B cell (primary cell): ENCODE measurements around the gene PCTP. TPM values are rescaled to one million over a fixed set of nuclear protein-coding genes. Genes with fewer than 3 reads are reported as not detected.

ENCODE experiments used
- ATAC-seq: fragments of 200-7000 bp; cut with Tn5 transposase; one replicate; pipeline ENCODE4 v1.10.0; 2021; ENCODE audit warnings: low read depth, mild to moderate bottlenecking, moderate number of reproducible peaks, moderate library complexity
- CTCF ChIA-PET: fragments of 350-600 bp; sonication (Branson Sonifier 250); formaldehyde crosslinking; loops from one replicate; lab custom pipeline; 2021; ENCODE audit warnings: antibody characterized with exemption, inconsistent platforms; lab: Charles Lee
- POLR2A ChIA-PET: fragments of 350-600 bp; sonication (Branson Sonifier 250); formaldehyde crosslinking; loops from one replicate; lab custom pipeline; 2021; ENCODE audit warnings: antibody characterized with exemption; lab: Charles Lee
- DNase-seq: peaks from one replicate; pipeline ENCODE4 v3.0.0; 2013
- H2AFZ ChIP-seq: 2 replicates; pipeline ENCODE4 v1.6.1; 2012; ENCODE audit warnings: mild to moderate bottlenecking, low read depth, low read length; ENCODE audit not compliant: insufficient read depth, poor library complexity, severe bottlenecking
- H3K27ac ChIP-seq, 2 donors: 1 replicate in 1 of 2; 2 replicates in 1 of 2; pipeline ENCODE4 v1.5.1; 2012 to 2013; ENCODE audit warnings: low read length in 2 of 2, mild to moderate bottlenecking in 2 of 2, moderate library complexity in 1 of 2
- H3K27me3 ChIP-seq, 4 experiments: fragments of 200-600 bp in 1 of 4; sonication (generic) in 1 of 4; replicated peaks in 1 of 4; 1 replicate in 2 of 4; 2 replicates in 2 of 4; pipeline versions ENCODE4 v1.6.1 to v1.7.0; 2013 to 2016; ENCODE audit warnings: low read length in 3 of 4, mild to moderate bottlenecking in 2 of 4, mixed read lengths in 1 of 4, moderate library complexity in 1 of 4; ENCODE audit not compliant: insufficient read depth in 4 of 4, control insufficient read depth in 3 of 4; ENCODE audit errors: control extremely low read depth in 1 of 4
- H3K36me3 ChIP-seq, 2 experiments: replicated peaks in 1 of 2; 1 replicate in 1 of 2; 2 replicates in 1 of 2; pipeline versions ENCODE4 v1.6.1 to v1.7.1; 2013; ENCODE audit warnings: low read length in 1 of 2; ENCODE audit not compliant: insufficient read depth in 2 of 2, control insufficient read depth in 1 of 2; ENCODE audit errors: control extremely low read depth in 1 of 2, extremely low read depth in 1 of 2
- H3K4me1 ChIP-seq, 2 donors: fragments of 200-600 bp in 1 of 2; sonication (generic) in 1 of 2; 1 replicate in 1 of 2; 2 replicates in 1 of 2; pipeline versions ENCODE4 v1.5.1 to v1.6.1; 2013 to 2017; ENCODE audit warnings: low read length in 2 of 2; ENCODE audit not compliant: control insufficient read depth in 2 of 2, insufficient read depth in 2 of 2
- H3K4me2 ChIP-seq: replicated peaks from 2 replicates; pipeline ENCODE3; 2012; ENCODE audit warnings: mild to moderate bottlenecking, low read depth, low read length; ENCODE audit not compliant: poor library complexity, severe bottlenecking
- H3K4me3 ChIP-seq, 5 experiments: fragments of 200-600 bp in 1 of 5; sonication (generic) in 1 of 5; 1 replicate in 3 of 5; 2 replicates in 2 of 5; pipeline versions ENCODE4 v1.5.1 to v1.7.0; 2011 to 2016; ENCODE audit warnings: low read length in 4 of 5, mild to moderate bottlenecking in 4 of 5, low read depth in 2 of 5, control low read depth in 1 of 5, moderate library complexity in 1 of 5; ENCODE audit not compliant: insufficient read depth in 1 of 5; ENCODE audit errors: control extremely low read depth in 1 of 5, extremely low read depth in 1 of 5
- H3K79me2 ChIP-seq: fragments of 200-600 bp; sonication (generic); one replicate; pipeline ENCODE4 v1.6.0; 2016; ENCODE audit warnings: low read length; ENCODE audit not compliant: control insufficient read depth, insufficient read depth
- H3K9ac ChIP-seq: fragments of 200-600 bp; sonication (generic); 2 replicates; pipeline ENCODE4 v1.6.1; 2017; ENCODE audit warnings: mild to moderate bottlenecking, low read length, moderate library complexity
- H3K9me3 ChIP-seq, 3 donors: one replicate each; pipeline versions ENCODE4 v1.6.1 to v1.7.1; 2013; ENCODE audit warnings: low read length in 2 of 3; ENCODE audit not compliant: control insufficient read depth in 2 of 3, insufficient read depth in 1 of 3; ENCODE audit errors: control extremely low read depth in 1 of 3
- H4K20me1 ChIP-seq: 2 replicates; pipeline ENCODE4 v1.6.0; 2012; ENCODE audit warnings: mild to moderate bottlenecking, low read length; ENCODE audit not compliant: insufficient read depth, control insufficient read depth, poor library complexity, severe bottlenecking
- H3K27ac Mint-ChIP-seq: one replicate; pipeline ENCODE4 v1.8.0; 2021; ENCODE audit warnings: mixed read lengths
- H3K27me3 Mint-ChIP-seq: one replicate; pipeline ENCODE4 v1.8.0; 2021; ENCODE audit warnings: mixed read lengths
- H3K4me1 Mint-ChIP-seq: one replicate; pipeline ENCODE4 v1.8.0; 2021; ENCODE audit warnings: mixed read lengths
- H3K4me3 Mint-ChIP-seq: one replicate; pipeline ENCODE4 v1.8.0; 2021; ENCODE audit warnings: mixed read lengths
- H3K9me3 Mint-ChIP-seq: one replicate; pipeline ENCODE4 v1.8.0; 2022; ENCODE audit warnings: mixed read lengths; ENCODE audit not compliant: insufficient read depth
- EZH2 ChIP-seq: IDR thresholded peaks from 2 replicates; pipeline ENCODE4 v1.6.1; 2012; ENCODE audit warnings: borderline replicate concordance, low read depth, mild to moderate bottlenecking, moderate library complexity, low read length; ENCODE audit not compliant: insufficient read depth, poor library complexity, severe bottlenecking
- WGBS: methylation state at CpG from one replicate; pipeline ENCODE4 v1.1.5; 2013; ENCODE audit warnings: missing lambda C conversion rate; ENCODE audit not compliant: insufficient coverage; 5-methylcytosine and 5-hydroxymethylcytosine counted together
- intact Hi-C: fragments of 100-400 bp; cut with micrococcal nuclease; formaldehyde crosslinking; loops from one replicate; pipeline ENCODE4 v1.10.0; 2022
- polyA plus RNA-seq: library from polyadenylated mRNA; depleted of rRNA; stranded (reverse); fragments of >200 nt; gene quantifications from 2 replicates; pipeline ENCODE4 v1.2.3, GENCODE V29; 2012
- total RNA-seq, 2 donors: library from RNA; stranded (reverse); fragments of 120-200 nt in 1 of 2; gene quantifications; 1 replicate in 1 of 2; 2 replicates in 1 of 2; pipeline versions ENCODE4 v1.2.3 to v1.2.4, GENCODE V29; 2013 to 2022
- TF ChIP-seq, protein P1 (sequence below): fragments of 200-600 bp; IDR thresholded peaks from one replicate; pipeline ENCODE4 v1.8.0; 2022; ENCODE audit warnings: antibody characterized with exemption, mild to moderate bottlenecking

Gene PCTP
- total and polyA plus RNA-seq, 2 donors (not counting 1 experiment from before 2014, with no cell fraction given), result 3.2 to 9.0 TPM

GRCh38 chr17:55806745-55807495 is 56.1 kb downstream of the PCTP start:
- Histone ChIP-seq H3K27ac (no peak overlapping the region), H4K20me1 (no peaks in the 10 kb centered on the region), H3K36me3 (no peaks in the 10 kb centered on the region), H3K4me1 (no peaks in the 10 kb centered on the region), H3K4me2 (no peak overlapping the region), H3K79me2 (no peaks in the 10 kb centered on the region), H3K27me3 (no peaks in the 10 kb centered on the region), H3K9me3 (no peaks in the 10 kb centered on the region), H3K4me3 (no peak overlapping the region), H2AFZ (no peak overlapping the region), H3K9ac (no peak overlapping the region)
- H3K27ac Mint-ChIP-seq, result no peak overlapping the region
- peaks cover 6% of the 10 kb centered on the region for H3K9me3 Mint-ChIP-seq
- POLR2A ChIA-PET, result no interaction called here
- H3K4me1 Mint-ChIP-seq, result no peaks in the 10 kb centered on the region
- CTCF ChIA-PET, result no interaction called here
- WGBS, result 20% methylated on average over 1 of the region's 2 CpGs
- DNase-seq (no peak), ATAC-seq (no peak)
- peaks cover 2% of the 10 kb centered on the region for H3K27me3 Mint-ChIP-seq
- TF ChIP-seq, protein P1, sequence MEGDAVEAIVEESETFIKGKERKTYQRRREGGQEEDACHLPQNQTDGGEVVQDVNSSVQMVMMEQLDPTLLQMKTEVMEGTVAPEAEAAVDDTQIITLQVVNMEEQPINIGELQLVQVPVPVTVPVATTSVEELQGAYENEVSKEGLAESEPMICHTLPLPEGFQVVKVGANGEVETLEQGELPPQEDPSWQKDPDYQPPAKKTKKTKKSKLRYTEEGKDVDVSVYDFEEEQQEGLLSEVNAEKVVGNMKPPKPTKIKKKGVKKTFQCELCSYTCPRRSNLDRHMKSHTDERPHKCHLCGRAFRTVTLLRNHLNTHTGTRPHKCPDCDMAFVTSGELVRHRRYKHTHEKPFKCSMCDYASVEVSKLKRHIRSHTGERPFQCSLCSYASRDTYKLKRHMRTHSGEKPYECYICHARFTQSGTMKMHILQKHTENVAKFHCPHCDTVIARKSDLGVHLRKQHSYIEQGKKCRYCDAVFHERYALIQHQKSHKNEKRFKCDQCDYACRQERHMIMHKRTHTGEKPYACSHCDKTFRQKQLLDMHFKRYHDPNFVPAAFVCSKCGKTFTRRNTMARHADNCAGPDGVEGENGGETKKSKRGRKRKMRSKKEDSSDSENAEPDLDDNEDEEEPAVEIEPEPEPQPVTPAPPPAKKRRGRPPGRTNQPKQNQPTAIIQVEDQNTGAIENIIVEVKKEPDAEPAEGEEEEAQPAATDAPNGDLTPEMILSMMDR, result no peak
- TF ChIP-seq EZH2, result no peak
- H3K4me3 Mint-ChIP-seq, result no peak overlapping the region
- intact Hi-C loops, result no loop called here

- ATAC-seq (no peak), DNase-seq (no peak)
- Histone ChIP-seq H3K4me1 (no peaks in the 10 kb centered on the region), H3K79me2 (no peaks in the 10 kb centered on the region), H3K36me3 (no peaks in the 10 kb centered on the region), H3K27ac (no peak overlapping the region), H4K20me1 (no peaks in the 10 kb centered on the region), H3K27me3 (peaks cover 0 to 2% (median 0%) of the 10 kb centered on the region in 4 experiments), H3K9me3 (peaks cover 0 to 3% (median 0%) of the 10 kb centered on the region in 3 donors), H3K9ac (no peak overlapping the region), H3K4me3 (no peak overlapping the region), H2AFZ (no peak overlapping the region), H3K4me2 (no peak overlapping the region)
- TF ChIP-seq, protein P1, result no peak
- TF ChIP-seq EZH2, result no peak
- WGBS, result 83% methylated on average over 2 of the region's 4 CpGs
- CTCF ChIA-PET, result no interaction called here
- no peak overlapping the region for H3K27ac Mint-ChIP-seq
- no peaks in the 10 kb centered on the region for H3K4me1 Mint-ChIP-seq
- POLR2A ChIA-PET, result no interaction called here
- peaks cover 10% of the 10 kb centered on the region for H3K27me3 Mint-ChIP-seq
- no peaks in the 10 kb centered on the region for H3K9me3 Mint-ChIP-seq
- intact Hi-C loops, result no loop called here
- H3K4me3 Mint-ChIP-seq, result no peak overlapping the region
Observed at GRCh38 chr17:55811536-55811935, 60.7 kb downstream of the PCTP start.
